ENCODE measurements around the gene ZBTB17.

The ZBTB17 gene

DNA sequence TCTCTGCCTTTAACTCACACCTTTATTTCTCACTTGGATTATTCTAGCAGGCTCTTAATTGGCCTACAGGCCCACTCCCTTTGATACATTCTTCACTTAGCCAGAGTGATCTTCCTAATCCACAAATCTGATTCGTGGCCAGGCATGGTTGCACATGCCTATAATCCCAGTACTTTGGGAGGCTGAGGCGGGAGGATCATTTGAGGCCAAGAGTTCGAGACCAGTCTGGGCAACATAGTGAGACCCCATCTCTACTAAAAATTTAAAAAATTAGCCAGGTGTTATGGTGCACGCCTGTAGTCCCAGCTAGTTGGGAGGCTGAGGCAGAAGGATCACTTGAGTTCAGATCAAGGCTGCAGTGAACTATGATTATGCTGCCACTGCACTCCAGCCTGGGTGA lies 2.1 kb downstream of the ZBTB17 start:
- TF ChIP-seq, protein P1, sequence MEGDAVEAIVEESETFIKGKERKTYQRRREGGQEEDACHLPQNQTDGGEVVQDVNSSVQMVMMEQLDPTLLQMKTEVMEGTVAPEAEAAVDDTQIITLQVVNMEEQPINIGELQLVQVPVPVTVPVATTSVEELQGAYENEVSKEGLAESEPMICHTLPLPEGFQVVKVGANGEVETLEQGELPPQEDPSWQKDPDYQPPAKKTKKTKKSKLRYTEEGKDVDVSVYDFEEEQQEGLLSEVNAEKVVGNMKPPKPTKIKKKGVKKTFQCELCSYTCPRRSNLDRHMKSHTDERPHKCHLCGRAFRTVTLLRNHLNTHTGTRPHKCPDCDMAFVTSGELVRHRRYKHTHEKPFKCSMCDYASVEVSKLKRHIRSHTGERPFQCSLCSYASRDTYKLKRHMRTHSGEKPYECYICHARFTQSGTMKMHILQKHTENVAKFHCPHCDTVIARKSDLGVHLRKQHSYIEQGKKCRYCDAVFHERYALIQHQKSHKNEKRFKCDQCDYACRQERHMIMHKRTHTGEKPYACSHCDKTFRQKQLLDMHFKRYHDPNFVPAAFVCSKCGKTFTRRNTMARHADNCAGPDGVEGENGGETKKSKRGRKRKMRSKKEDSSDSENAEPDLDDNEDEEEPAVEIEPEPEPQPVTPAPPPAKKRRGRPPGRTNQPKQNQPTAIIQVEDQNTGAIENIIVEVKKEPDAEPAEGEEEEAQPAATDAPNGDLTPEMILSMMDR (IDR thresholded peaks at IDR 0.05) = no peak
- no peaks in the 10 kb centered on the region for H3K4me1 ChIP-seq
- H3K27me3 ChIP-seq (ENCODE audit: control insufficient read depth, insufficient read depth, low read length) = no peaks in the 10 kb centered on the region
- H3K4me3 ChIP-seq (ENCODE audit: low read depth, low read length) = no peak overlapping the region
- no peak overlapping the region for H2AFZ ChIP-seq
- H3K9ac ChIP-seq = no peak overlapping the region
- H3K79me2 ChIP-seq = peaks cover 27% of the 10 kb centered on the region
- H3K4me2 ChIP-seq (ENCODE audit: low read length) = no peak overlapping the region
- no peaks in the 10 kb centered on the region for H3K9me3 ChIP-seq (ENCODE audit: control insufficient read depth, low read length)
- no peaks in the 10 kb centered on the region for H3K36me3 ChIP-seq (ENCODE audit: control insufficient read depth, insufficient read depth, low read length)
- no peak overlapping the region for H3K27ac ChIP-seq

DNA sequence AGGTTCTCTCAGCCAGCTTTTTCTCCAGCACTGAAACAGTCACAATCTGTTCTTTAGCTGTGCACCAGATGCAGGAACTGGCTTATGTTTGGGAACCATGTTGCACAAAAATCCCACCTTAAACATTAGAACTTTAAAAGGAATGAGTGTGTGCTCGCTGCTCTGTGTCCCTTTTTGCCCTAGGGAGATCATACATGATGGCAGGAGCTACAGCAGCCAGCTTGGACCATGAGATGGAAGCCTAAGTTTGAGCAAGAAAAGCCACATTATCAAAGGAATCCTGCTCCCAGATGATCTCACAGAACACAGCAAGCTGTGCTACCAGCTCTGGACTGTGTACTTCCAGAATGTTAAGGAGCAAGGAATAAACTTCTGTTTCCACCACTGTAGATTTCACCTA lies 3.5 kb downstream of the ZBTB17 start:
- H3K4me1 ChIP-seq = no peaks in the 10 kb centered on the region
- TF ChIP-seq, protein P1 (IDR thresholded peaks at IDR 0.05) = no peak
- H3K9me3 ChIP-seq (ENCODE audit: control insufficient read depth, low read length) = no peaks in the 10 kb centered on the region
- no peaks in the 10 kb centered on the region for H3K36me3 ChIP-seq (ENCODE audit: control insufficient read depth, insufficient read depth, low read length)
- H2AFZ ChIP-seq = no peak overlapping the region
- H3K79me2 ChIP-seq = peaks cover 34% of the 10 kb centered on the region
- H3K27ac ChIP-seq = no peak overlapping the region
- H3K27me3 ChIP-seq (ENCODE audit: control insufficient read depth, insufficient read depth, low read length) = no peaks in the 10 kb centered on the region
- no peak overlapping the region for H3K4me3 ChIP-seq (ENCODE audit: low read depth, low read length)
- no peak overlapping the region for H3K9ac ChIP-seq
- no peak overlapping the region for H3K4me2 ChIP-seq (ENCODE audit: low read length)

DNA sequence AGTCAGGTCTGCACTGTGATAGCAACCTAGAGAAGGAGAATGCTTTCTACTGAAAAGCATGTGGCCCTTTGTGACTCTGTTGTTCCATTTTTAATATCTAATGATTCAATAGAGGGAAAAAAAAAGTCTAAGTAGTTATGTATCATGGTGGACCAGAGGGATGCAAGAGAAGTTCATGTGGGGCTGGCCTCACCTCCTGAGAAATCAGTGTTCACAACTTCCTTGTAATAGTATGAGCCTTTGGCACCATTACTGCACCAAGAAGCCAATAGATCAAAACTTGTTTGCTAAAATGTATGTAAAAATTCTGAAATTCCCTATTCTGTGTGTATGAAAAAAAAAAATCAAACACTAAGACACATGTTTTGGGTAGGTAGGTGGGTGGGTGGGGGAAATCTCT lies 5.0 kb downstream of the ZBTB17 start:
- H2AFZ ChIP-seq = no peak overlapping the region
- peaks cover 34% of the 10 kb centered on the region for H3K79me2 ChIP-seq
- no peaks in the 10 kb centered on the region for H3K27me3 ChIP-seq (ENCODE audit: control insufficient read depth, insufficient read depth, low read length)
- H3K27ac ChIP-seq = no peak overlapping the region
- no peaks in the 10 kb centered on the region for H3K4me1 ChIP-seq
- no peak overlapping the region for H3K4me2 ChIP-seq (ENCODE audit: low read length)
- no peak overlapping the region for H3K4me3 ChIP-seq (ENCODE audit: low read depth, low read length)
- no peak overlapping the region for H3K9ac ChIP-seq
- H3K9me3 ChIP-seq (ENCODE audit: control insufficient read depth, low read length) = no peaks in the 10 kb centered on the region
- no peaks in the 10 kb centered on the region for H3K36me3 ChIP-seq (ENCODE audit: control insufficient read depth, insufficient read depth, low read length)
- TF ChIP-seq, protein P1 (IDR thresholded peaks at IDR 0.05) = no peak

DNA sequence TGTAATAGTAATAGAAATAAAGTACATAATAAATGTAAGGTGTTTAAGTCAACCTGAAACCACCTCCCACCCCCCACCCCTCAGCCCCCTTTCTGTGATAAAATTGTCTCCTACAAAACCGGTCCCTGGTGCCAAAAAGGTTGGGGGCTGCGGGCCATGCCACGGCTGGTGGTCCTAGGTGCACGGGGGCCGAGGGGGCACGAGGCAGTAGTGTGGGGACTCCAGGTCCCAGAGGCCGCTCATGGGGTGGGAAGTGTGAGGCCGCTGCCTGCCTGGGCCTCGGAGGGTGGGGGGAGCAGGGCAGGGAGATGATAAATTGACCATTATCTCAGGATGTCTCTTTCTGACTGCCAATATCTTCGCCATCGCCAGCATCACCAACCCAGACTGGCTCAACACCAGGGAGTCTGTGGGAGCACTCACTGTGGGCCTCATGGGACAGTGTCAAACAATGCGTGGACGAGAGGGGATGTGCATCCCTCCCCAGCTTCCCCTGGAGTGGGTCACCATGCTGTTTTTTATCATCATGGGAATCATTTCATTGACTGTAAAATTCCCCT lies 6.5 kb downstream of the ZBTB17 start:
- peaks cover 24% of the 10 kb centered on the region for H3K79me2 ChIP-seq
- H3K36me3 ChIP-seq (ENCODE audit: control insufficient read depth, insufficient read depth, low read length) = no peaks in the 10 kb centered on the region
- H3K9me3 ChIP-seq (ENCODE audit: control insufficient read depth, low read length) = no peaks in the 10 kb centered on the region
- TF ChIP-seq, protein P1 (IDR thresholded peaks at IDR 0.05) = no peak
- no peaks in the 10 kb centered on the region for H3K4me1 ChIP-seq
- H3K9ac ChIP-seq = no peak overlapping the region
- no peaks in the 10 kb centered on the region for H3K27me3 ChIP-seq (ENCODE audit: control insufficient read depth, insufficient read depth, low read length)
- H3K4me3 ChIP-seq (ENCODE audit: low read depth, low read length) = no peak overlapping the region
- no peak overlapping the region for H3K27ac ChIP-seq
- H2AFZ ChIP-seq = no peak overlapping the region
- no peak overlapping the region for H3K4me2 ChIP-seq (ENCODE audit: low read length)

- H3K9ac ChIP-seq = no peak overlapping the region
- no peak overlapping the region for H3K27ac ChIP-seq
- no peaks in the 10 kb centered on the region for H3K36me3 ChIP-seq (ENCODE audit: control insufficient read depth, insufficient read depth, low read length)
- H3K4me3 ChIP-seq (ENCODE audit: low read depth, low read length) = no peak overlapping the region
- H2AFZ ChIP-seq = no peak overlapping the region
- no peaks in the 10 kb centered on the region for H3K27me3 ChIP-seq (ENCODE audit: control insufficient read depth, insufficient read depth, low read length)
- H3K4me1 ChIP-seq = no peaks in the 10 kb centered on the region
- no peaks in the 10 kb centered on the region for H3K9me3 ChIP-seq (ENCODE audit: control insufficient read depth, low read length)
- peaks cover 23% of the 10 kb centered on the region for H3K79me2 ChIP-seq
- H3K4me2 ChIP-seq (ENCODE audit: low read length) = no peak overlapping the region
- TF ChIP-seq, protein P1 (IDR thresholded peaks at IDR 0.05) = no peak
Observed at GRCh38 chr1:15968172-15968571, 7.7 kb downstream of the ZBTB17 start.

Data from parathyroid adenoma (tissue), 2 donors.